Measurements from ENCODE around the gene MACROD2.

The MACROD2 gene

DNA sequence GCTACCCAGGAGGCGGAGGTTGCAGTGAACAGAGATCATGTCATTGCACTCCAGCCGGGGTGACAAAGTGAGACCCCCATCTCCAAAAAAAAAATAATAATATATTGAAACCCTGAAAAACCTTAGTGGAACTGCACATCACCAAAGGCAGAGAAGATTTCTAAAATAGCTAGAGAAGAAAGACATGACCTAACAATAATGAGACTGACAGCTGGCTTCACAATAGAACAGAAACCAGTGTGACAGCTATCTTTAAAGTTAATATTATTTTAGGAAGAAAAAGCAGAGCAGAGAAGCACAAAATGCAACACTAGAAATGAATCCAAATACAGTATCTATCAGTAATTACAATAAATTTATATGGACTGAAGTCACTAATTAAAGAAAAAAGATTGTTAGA is 409.2 kb downstream of the MACROD2 start:
- no peak for DNase-seq (ENCODE audit: extremely low read depth, low read depth)
- no peak for TF ChIP-seq CTCF (IDR thresholded peaks at IDR 0.05; ENCODE audit: low read depth, low read length)

GRCh38 chr20:14406495-14406894 is 411.2 kb downstream of the MACROD2 start:
- TF ChIP-seq CTCF (IDR thresholded peaks at IDR 0.05; ENCODE audit: low read depth, low read length): no peak
- no peak for DNase-seq (ENCODE audit: extremely low read depth, low read depth)

DNA sequence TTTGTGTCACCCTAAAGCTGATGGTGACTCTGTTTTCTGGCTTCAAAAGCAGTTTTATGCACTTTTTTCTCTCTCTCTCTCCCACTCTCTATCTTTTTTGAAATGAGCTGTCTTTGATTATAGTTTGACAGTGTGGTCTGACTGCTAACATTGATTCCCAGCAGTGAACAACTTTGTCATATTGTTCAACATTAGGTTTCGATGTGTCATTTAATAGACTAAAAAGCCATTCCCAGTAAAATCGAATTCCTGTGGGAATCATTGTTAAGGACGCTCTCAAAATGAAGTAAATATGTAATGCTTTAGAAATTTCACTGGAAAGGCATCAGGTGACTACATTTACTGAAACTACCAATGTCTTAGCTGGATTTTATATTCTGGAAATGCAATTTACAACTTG is 412.0 kb downstream of the MACROD2 start:
- DNase-seq (ENCODE audit: extremely low read depth, low read depth): no peak
- TF ChIP-seq CTCF (IDR thresholded peaks at IDR 0.05; ENCODE audit: low read depth, low read length): no peak

GRCh38 chr20:14410869-14411555 is 415.7 kb downstream of the MACROD2 start:
- no peak for TF ChIP-seq CTCF (IDR thresholded peaks at IDR 0.05; ENCODE audit: low read depth, low read length)
- no peak for DNase-seq (ENCODE audit: extremely low read depth, low read depth)

DNA sequence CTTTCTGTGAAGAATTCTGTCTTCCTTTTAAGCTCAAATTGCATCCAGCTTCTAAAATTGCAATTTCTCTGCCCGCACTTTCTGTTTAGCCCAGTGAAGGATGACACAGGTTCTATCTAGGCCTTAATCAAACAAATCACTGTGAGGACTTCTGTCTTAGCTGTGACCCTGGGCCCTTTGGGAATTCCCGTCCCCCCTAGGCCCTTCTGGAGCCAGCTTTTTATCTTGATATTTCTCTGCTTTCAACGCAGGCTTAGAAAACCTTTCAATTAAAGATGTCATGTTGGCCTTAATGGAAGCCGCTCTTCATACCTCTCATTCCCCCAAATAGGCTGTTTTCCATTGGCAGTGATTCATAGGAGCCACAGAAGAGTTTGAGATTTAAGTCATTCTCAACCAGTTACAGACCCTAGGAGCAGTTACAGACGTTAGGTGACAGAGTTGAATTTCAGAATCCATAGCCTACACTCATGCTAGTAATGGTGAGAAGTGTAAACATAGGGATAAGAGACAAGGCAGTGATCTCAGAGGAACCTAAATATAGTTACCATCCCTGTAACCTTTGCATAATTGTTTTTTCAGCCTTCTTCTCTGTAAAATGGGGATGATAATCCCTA is 416.9 kb downstream of the MACROD2 start:
- TF ChIP-seq CTCF (IDR thresholded peaks at IDR 0.05; ENCODE audit: low read depth, low read length): no peak
- no peak for DNase-seq (ENCODE audit: extremely low read depth, low read depth)

DNA sequence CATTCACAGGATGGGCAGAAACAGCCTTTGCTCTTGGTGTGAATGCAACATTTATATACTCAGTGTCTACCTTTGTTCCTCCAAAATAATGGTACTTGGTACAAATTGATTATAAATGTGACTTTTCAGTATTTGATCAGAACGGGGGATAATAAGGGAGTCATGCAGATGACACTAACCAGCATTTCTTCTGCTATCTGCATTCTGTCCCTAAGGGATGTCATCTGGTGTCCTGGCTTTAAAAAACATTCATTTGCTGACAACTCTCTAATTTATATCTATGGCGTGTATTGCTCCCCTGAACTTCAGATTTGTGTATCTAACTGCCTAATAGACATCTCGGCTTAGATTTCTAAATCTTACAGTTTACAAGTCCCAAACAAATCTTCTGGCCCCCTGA is 418.5 kb downstream of the MACROD2 start:
- no peak for TF ChIP-seq CTCF (IDR thresholded peaks at IDR 0.05; ENCODE audit: low read depth, low read length)
- no peak for DNase-seq (ENCODE audit: extremely low read depth, low read depth)

- DNase-seq (ENCODE audit: extremely low read depth, low read depth): no peak
- TF ChIP-seq CTCF (IDR thresholded peaks at IDR 0.05; ENCODE audit: low read depth, low read length): no peak
Measured at GRCh38 chr20:14414560-14414959, 419.2 kb downstream of the MACROD2 start.

Measured in AG09319 (cell line).